ENCODE data around the gene USP4.

GRCh38 chr3:49311283-49311682, 28.6 kb downstream of the USP4 start:
- TF ChIP-seq CTCF (IDR thresholded peaks at IDR 0.05) (no peak), POLR2A (IDR thresholded peaks at IDR 0.05) (no peak)
